ENCODE results near the gene PSMF1. TPM values are rescaled to one million over a fixed set of nuclear protein-coding genes. Genes with fewer than 3 reads are reported as not detected.

The PSMF1 gene
- total RNA-seq, 1 experiment from 2014 or later = 52.2 TPM

DNA sequence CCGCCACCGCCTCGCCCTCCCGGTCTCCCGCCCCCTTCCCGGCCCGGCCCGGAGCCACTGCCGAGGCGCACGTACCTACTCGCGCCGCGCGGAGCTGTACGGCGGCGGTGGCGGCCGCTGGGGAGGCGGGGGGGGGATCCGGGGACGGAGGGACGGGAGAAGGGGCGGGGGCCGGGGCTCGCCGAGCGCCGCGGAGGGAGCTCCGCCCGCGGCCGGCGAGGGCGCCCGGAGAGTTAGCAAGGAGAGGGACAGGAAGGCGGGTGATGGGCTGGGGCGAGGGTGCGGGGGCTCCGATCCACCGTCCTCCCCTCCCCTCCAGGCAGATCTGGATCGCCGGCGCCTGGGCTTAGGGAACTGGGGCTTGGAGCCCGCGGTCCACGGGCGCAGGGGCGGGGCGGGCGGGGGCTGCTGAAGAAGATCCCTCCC is 66.9 kb downstream of the PSMF1 start:
- Histone ChIP-seq H3K4me1 (no peaks in the 10 kb centered on the region), H3K27me3 (0 out of 2 replicates have a peak, but pooled peaks cover 5% of the 10 kb centered on the region), H3K9me3 (replicated peaks) (no peaks in the 10 kb centered on the region), H3K27ac (no peak overlapping the region), H3K4me3 (no peak overlapping the region), H3K36me3 (no peaks in the 10 kb centered on the region)
- no peak for DNase-seq

GRCh38 chr20:1185790-1186334 is 67.5 kb downstream of the PSMF1 start:
- no peak overlapping the region for H3K4me3 ChIP-seq
- peak; percentile 33 to 48 for DNase-seq

GRCh38 chr20:1186367-1186991 is 68.1 kb downstream of the PSMF1 start:
- no peaks in the 10 kb centered on the region for H3K36me3 ChIP-seq
- 0 out of 2 replicates have a peak, but pooled peaks cover 5% of the 10 kb centered on the region for H3K27me3 ChIP-seq
- H3K4me1 ChIP-seq = no peaks in the 10 kb centered on the region
- H3K4me3 ChIP-seq = no peak overlapping the region
- no peak for DNase-seq
- H3K27ac ChIP-seq = no peak overlapping the region
- H3K9me3 ChIP-seq (replicated peaks) = no peaks in the 10 kb centered on the region

More at GRCh38 chr20:1185790-1186334, 67.5 kb downstream of the PSMF1 start:
- H3K27ac ChIP-seq = no peak overlapping the region
- 0 out of 2 replicates have a peak, but pooled peaks cover 5% of the 10 kb centered on the region for H3K27me3 ChIP-seq
- H3K4me1 ChIP-seq = no peaks in the 10 kb centered on the region
- H3K36me3 ChIP-seq = no peaks in the 10 kb centered on the region
- H3K9me3 ChIP-seq (replicated peaks) = no peaks in the 10 kb centered on the region

- Histone ChIP-seq H3K27me3 (0 out of 2 replicates have a peak, but pooled peaks cover 5% of the 10 kb centered on the region), H3K27ac (no peak overlapping the region), H3K4me3 (no peak overlapping the region), H3K36me3 (no peaks in the 10 kb centered on the region), H3K4me1 (no peaks in the 10 kb centered on the region), H3K9me3 (replicated peaks) (no peaks in the 10 kb centered on the region)
- no peak for DNase-seq
Observed at GRCh38 chr20:1187605-1188171, 69.3 kb downstream of the PSMF1 start.

DNA sequence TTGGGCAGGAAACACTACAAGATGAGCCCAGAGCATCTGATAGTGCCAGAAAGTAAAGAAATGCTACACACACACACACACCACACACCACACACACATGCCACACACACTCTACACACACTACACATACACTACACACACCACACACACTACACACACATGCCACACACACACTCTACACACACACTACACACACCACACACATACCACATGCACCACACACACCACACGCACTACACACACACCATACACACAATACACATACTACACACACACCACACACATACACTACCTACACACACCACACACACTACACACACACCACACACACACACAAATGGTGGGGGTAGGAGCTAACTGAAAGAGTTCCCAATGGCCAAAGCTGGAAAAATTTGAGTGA is 69.9 kb downstream of the PSMF1 start:
- Histone ChIP-seq H3K27ac (no peak overlapping the region), H3K36me3 (no peaks in the 10 kb centered on the region), H3K27me3 (0 out of 2 replicates have a peak, but pooled peaks cover 5% of the 10 kb centered on the region), H3K9me3 (replicated peaks) (no peaks in the 10 kb centered on the region), H3K4me3 (no peak overlapping the region), H3K4me1 (no peaks in the 10 kb centered on the region)
- DNase-seq = no peak

DNA sequence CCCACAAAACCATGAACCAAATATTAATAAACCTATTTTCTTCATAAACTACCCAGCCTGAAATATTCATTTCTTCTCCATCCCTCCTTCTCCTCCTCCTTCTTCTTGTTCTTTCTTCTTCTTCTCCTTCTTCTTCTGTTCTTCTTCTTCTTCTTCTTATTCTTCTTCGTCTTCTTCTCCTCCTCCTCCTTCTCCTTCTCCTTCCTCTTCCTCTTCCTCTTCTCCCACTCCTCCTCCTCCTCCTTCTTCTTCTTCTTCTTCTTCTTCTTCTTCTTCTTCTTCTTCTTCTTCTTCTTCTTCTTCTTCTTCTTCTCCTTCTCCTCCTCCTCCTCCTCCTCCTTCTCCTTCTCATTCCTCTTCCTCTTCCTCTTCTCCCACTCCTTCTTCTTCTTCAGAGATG is 71.4 kb downstream of the PSMF1 start:
- no peak overlapping the region for H3K4me3 ChIP-seq
- no peak for DNase-seq
- 0 out of 2 replicates have a peak, but pooled peaks cover 5% of the 10 kb centered on the region for H3K27me3 ChIP-seq
- H3K9me3 ChIP-seq (replicated peaks) = no peaks in the 10 kb centered on the region
- no peaks in the 10 kb centered on the region for H3K36me3 ChIP-seq
- no peak overlapping the region for H3K27ac ChIP-seq
- no peaks in the 10 kb centered on the region for H3K4me1 ChIP-seq

DNA sequence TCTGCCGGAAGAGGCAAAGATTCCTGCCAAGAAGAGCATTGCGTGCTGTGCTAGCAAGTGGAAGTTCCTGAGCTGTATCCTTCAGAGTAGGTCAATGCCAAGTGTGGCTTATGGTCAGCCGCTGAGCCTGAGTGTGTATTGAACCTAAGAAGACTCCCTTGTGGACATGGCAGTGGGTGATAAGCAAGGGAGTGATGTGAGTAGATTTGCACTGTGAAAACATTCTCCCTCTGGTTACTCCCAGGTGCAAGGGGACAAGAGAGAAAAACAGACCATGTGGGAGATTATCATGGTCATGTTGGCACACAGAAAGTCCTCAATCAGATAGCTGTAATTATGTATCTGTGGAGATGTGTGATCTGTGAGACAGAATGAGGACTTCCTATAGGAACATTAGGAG is 72.4 kb downstream of the PSMF1 start:
- no peak overlapping the region for H3K27ac ChIP-seq
- no peaks in the 10 kb centered on the region for H3K36me3 ChIP-seq
- no peaks in the 10 kb centered on the region for H3K9me3 ChIP-seq (replicated peaks)
- H3K27me3 ChIP-seq = 0 out of 2 replicates have a peak, but pooled peaks cover 4% of the 10 kb centered on the region
- no peak for DNase-seq
- no peaks in the 10 kb centered on the region for H3K4me1 ChIP-seq
- no peak overlapping the region for H3K4me3 ChIP-seq

- DNase-seq = no peak
- Histone ChIP-seq H3K27ac (no peak overlapping the region), H3K27me3 (no peaks in the 10 kb centered on the region), H3K36me3 (no peaks in the 10 kb centered on the region), H3K4me3 (no peak overlapping the region), H3K9me3 (replicated peaks) (no peaks in the 10 kb centered on the region), H3K4me1 (no peaks in the 10 kb centered on the region)
Observed at GRCh38 chr20:1191299-1191698, 72.9 kb downstream of the PSMF1 start.

DNA sequence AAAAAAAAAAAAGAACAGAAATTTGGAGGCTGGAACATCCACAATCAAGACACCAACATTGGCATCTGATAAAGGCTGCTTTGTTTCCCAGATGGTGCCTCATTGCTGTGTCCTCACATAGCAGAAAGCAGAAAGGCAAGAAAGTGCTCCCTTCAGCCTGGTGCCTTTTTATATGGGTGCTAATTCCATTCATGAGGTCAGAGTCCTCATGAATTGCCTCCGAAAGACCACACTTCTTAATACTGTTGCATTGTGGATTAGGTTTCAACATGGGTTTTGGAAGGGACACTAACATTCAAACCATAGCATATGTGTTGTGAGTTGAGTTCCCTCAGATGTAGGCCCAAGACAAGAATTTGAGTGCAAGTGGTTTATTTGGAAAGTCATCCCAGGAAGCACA is 76.8 kb downstream of the PSMF1 start:
- Histone ChIP-seq H3K9me3 (replicated peaks) (no peaks in the 10 kb centered on the region), H3K27me3 (no peaks in the 10 kb centered on the region; the same call in 1 of the 2 replicates), H3K36me3 (no peaks in the 10 kb centered on the region), H3K27ac (no peak overlapping the region), H3K4me3 (no peak overlapping the region), H3K4me1 (no peaks in the 10 kb centered on the region)
- DNase-seq = no peak

- no peaks in the 10 kb centered on the region for H3K4me1 ChIP-seq
- H3K36me3 ChIP-seq = no peaks in the 10 kb centered on the region
- no peak overlapping the region for H3K27ac ChIP-seq
- H3K9me3 ChIP-seq (replicated peaks) = no peaks in the 10 kb centered on the region
- H3K4me3 ChIP-seq = no peak overlapping the region
- no peak for DNase-seq
- no peaks in the 10 kb centered on the region; the same call in 1 of the 2 replicates for H3K27me3 ChIP-seq
Observed at GRCh38 chr20:1196634-1197033, 78.2 kb downstream of the PSMF1 start.

DNA sequence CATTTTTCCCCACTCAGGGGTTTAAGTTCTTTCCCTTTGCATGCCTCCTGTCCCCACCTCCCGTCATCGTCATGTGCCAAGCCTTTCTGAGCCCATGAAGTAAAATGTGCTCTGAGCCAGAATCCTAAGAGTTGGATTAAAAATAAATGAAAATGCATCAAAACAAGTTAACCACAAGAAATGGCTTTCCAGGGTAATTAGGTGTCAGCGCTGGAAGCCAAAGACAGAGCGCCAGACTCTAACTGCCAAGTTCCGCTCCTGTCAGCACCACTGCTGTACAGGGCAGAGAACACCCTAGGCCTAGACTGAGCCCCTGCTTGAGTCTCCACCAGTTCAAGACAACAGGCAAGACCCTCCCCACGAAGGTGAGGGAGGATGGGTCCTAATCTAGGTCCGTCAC is 79.4 kb downstream of the PSMF1 start:
- H3K4me3 ChIP-seq = no peak overlapping the region
- no peak overlapping the region for H3K27ac ChIP-seq
- H3K27me3 ChIP-seq = peaks cover 5% of the 10 kb centered on the region; the same call in 1 of the 2 replicates
- no peaks in the 10 kb centered on the region for H3K36me3 ChIP-seq
- H3K9me3 ChIP-seq (replicated peaks) = no peaks in the 10 kb centered on the region
- no peak for DNase-seq
- no peaks in the 10 kb centered on the region for H3K4me1 ChIP-seq

- peaks cover 5% of the 10 kb centered on the region; the same call in 1 of the 2 replicates for H3K27me3 ChIP-seq
- no peaks in the 10 kb centered on the region for H3K9me3 ChIP-seq (replicated peaks)
- H3K36me3 ChIP-seq = no peaks in the 10 kb centered on the region
- H3K4me3 ChIP-seq = no peak overlapping the region
- H3K4me1 ChIP-seq = no peaks in the 10 kb centered on the region
- no peak for DNase-seq
- no peak overlapping the region for H3K27ac ChIP-seq
Observed at GRCh38 chr20:1198751-1199150, 80.3 kb downstream of the PSMF1 start.

- no peak for DNase-seq
- H3K27ac ChIP-seq = no peak overlapping the region
Observed at GRCh38 chr20:1199212-1199873, 80.9 kb downstream of the PSMF1 start.

DNA sequence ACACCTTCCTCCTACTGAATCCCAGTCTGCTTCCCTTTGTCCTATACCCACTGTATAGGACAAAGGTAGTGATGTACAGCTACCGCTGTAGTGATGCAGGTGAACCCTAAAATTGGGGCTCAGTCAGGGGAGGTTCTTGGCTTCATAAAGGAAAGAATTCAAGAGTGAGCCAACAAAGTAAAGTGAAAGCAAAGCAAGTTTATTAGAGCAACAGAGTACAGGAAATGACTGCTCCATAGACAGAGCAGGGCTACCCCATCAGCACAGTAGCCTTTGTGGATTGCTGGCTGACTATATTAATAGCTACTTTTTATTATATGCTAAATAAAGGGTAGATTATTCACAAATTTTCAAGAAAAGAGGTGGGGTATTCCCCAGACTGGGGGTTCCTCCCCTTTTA is 81.6 kb downstream of the PSMF1 start:
- no peaks in the 10 kb centered on the region for H3K36me3 ChIP-seq
- H3K4me3 ChIP-seq = no peak overlapping the region
- H3K27me3 ChIP-seq = peaks cover 5% of the 10 kb centered on the region; the same call in 1 of the 2 replicates
- H3K27ac ChIP-seq = no peak overlapping the region
- no peak for DNase-seq
- H3K9me3 ChIP-seq (replicated peaks) = no peaks in the 10 kb centered on the region
- H3K4me1 ChIP-seq = no peaks in the 10 kb centered on the region

More at GRCh38 chr20:1199212-1199873, 80.9 kb downstream of the PSMF1 start:
- Histone ChIP-seq H3K9me3 (replicated peaks) (no peaks in the 10 kb centered on the region), H3K4me3 (no peak overlapping the region), H3K36me3 (no peaks in the 10 kb centered on the region), H3K4me1 (no peaks in the 10 kb centered on the region), H3K27me3 (peaks cover 5% of the 10 kb centered on the region; the same call in 1 of the 2 replicates)
